Neural progenitor cell (in vitro differentiated cells): Measurements from ENCODE around the gene MCM3. TPM values are rescaled to one million over a fixed set of nuclear protein-coding genes. Genes with fewer than 3 reads are reported as not detected.

Source experiments
- DNase-seq: peaks from one replicate; pipeline ENCODE4 v3.0.0-alpha.2; 2016; ENCODE audit warnings: low spot score
- H2AFZ ChIP-seq: fragments of 200-600 bp; sonication (generic); replicated peaks from 2 replicates; pipeline ENCODE4 v1.6.1; 2016; ENCODE audit warnings: antibody characterized with exemption
- H3F3A ChIP-seq: fragments of 200-600 bp; sonication (generic); 2 replicates; pipeline ENCODE4 v1.6.1; 2016; ENCODE audit warnings: antibody characterized with exemption, low read depth
- H3K27ac ChIP-seq: fragments of 200-600 bp; sonication (generic); 2 replicates; pipeline ENCODE4 v1.5.1; 2016; ENCODE audit warnings: mild to moderate bottlenecking
- H3K27me3 ChIP-seq: fragments of 200-600 bp; sonication (generic); 2 replicates; pipeline ENCODE4 v1.6.1; 2016; ENCODE audit warnings: mild to moderate bottlenecking, moderate library complexity
- H3K36me3 ChIP-seq: fragments of 200-600 bp; sonication (generic); 2 replicates; pipeline ENCODE4 v1.5.1; 2016
- H3K4me1 ChIP-seq: fragments of 200-600 bp; sonication (generic); 2 replicates; pipeline ENCODE4 v1.6.1; 2016; ENCODE audit warnings: mixed run types
- H3K4me2 ChIP-seq: fragments of 200-600 bp; sonication (generic); 2 replicates; pipeline ENCODE4 v1.6.1; 2016
- H3K4me3 ChIP-seq: fragments of 200-600 bp; sonication (generic); 2 replicates; pipeline ENCODE4 v1.5.1; 2016
- H3K79me2 ChIP-seq: fragments of 200-600 bp; sonication (generic); 2 replicates; pipeline ENCODE4 v1.6.1; 2016; ENCODE audit warnings: low read depth
- H3K9ac ChIP-seq: fragments of 200-600 bp; sonication (generic); 2 replicates; pipeline ENCODE4 v1.6.1; 2016
- H3K9me3 ChIP-seq: fragments of 200-600 bp; sonication (generic); 2 replicates; pipeline ENCODE4 v1.5.1; 2016; ENCODE audit warnings: low read depth
- H4K20me1 ChIP-seq: fragments of 200-600 bp; sonication (generic); 2 replicates; pipeline ENCODE4 v1.6.1; 2016; ENCODE audit warnings: low read depth
- H3K27ac Mint-ChIP-seq: 3 replicates; pipeline ENCODE4 v1.8.0; 2021; ENCODE audit warnings: mixed read lengths
- H3K27me3 Mint-ChIP-seq: 2 replicates; pipeline ENCODE4 v1.8.0; 2022; ENCODE audit warnings: low read depth, mild to moderate bottlenecking, inconsistent platforms, moderate library complexity, mixed read lengths; ENCODE audit not compliant: insufficient read depth
- H3K36me3 Mint-ChIP-seq: 3 replicates; pipeline ENCODE4 v1.8.0; 2021; ENCODE audit warnings: mixed read lengths
- H3K4me1 Mint-ChIP-seq: 3 replicates; pipeline ENCODE4 v1.8.0; 2021; ENCODE audit warnings: mixed read lengths
- H3K4me3 Mint-ChIP-seq: 3 replicates; pipeline ENCODE4 v1.8.0; 2021; ENCODE audit warnings: mild to moderate bottlenecking, moderate library complexity, mixed read lengths
- H3K9me3 Mint-ChIP-seq: 3 replicates; pipeline ENCODE4 v1.8.0; 2020; ENCODE audit warnings: mixed read lengths
- CTCF ChIP-seq: fragments of 200-600 bp; sonication (generic); IDR thresholded peaks from 2 replicates; pipeline ENCODE4 v1.5.1; 2017; ENCODE audit warnings: antibody characterized with exemption, mild to moderate bottlenecking
- EZH2 ChIP-seq: fragments of 200-600 bp; sonication (generic); IDR thresholded peaks from 2 replicates; pipeline ENCODE4 v1.6.1; 2017; ENCODE audit warnings: antibody characterized with exemption, mild to moderate bottlenecking, moderate library complexity
- EZH2phosphoT487 ChIP-seq: fragments of 200-600 bp; sonication (generic); IDR thresholded peaks from 2 replicates; pipeline ENCODE4 v1.6.1; 2017; ENCODE audit warnings: antibody characterized with exemption
- total RNA-seq: library from RNA; depleted of rRNA; stranded (reverse); fragments of >200 nt; gene quantifications from 2 replicates; pipeline ENCODE4 v1.2.3, GENCODE V29; 2015; ENCODE audit warnings: low replicate concordance

Gene MCM3
- total RNA-seq, 1 donor from 2014 or later, result 224 TPM

DNA sequence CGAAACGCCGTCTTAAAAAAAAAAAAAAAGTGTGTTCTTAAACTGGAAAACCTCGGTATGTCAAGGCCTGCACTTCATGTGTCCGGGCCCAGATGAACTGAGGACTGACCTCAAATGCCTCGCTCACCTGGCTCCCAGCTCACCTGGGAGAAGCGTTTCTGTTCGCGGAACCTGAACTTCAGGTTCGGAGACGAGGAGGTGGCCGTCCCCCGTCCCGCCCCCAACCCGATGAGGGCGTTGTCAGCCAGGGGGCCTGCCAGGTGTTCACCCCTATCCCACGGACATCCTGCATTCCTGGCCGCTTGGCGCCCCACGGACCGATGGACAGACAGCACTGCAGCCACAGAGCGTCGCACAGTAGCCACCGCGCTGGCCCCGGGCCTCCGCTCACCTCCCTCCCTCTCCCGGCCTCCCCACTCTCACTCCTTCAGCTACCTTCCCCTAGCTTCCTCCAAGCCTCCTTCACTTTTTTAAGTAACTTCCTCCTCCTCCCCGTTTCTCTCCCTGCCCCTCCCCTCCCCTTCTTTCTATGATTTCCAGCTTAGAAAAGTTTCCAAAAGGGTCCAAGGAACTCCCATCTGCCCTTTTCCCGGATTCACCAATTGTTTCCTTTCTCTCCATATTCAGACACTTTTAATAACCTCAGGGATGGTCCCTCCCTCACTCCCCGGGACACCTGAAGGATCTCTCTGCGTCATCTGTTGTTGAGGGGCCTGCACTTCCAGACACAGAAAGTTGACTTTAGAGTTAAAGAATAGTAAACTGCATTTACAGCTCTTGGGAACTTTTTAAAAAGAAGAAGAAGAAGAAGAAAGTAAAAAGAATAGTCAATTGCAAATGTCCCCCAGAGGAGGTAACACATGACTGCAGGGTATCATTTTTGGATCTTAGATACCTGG lies 22.7 kb upstream of the MCM3 start:
- H3K36me3 ChIP-seq, result no peaks in the 10 kb centered on the region
- no peak overlapping the region for H3K4me3 Mint-ChIP-seq
- peaks cover 38% of the 10 kb centered on the region for H3K4me1 Mint-ChIP-seq
- DNase-seq, result no peak
- H3K4me1 ChIP-seq, result peaks cover 5% of the 10 kb centered on the region
- no peaks in the 10 kb centered on the region for H3F3A ChIP-seq
- no peak overlapping the region for H3K9ac ChIP-seq
- H3K36me3 Mint-ChIP-seq, result no peaks in the 10 kb centered on the region
- TF ChIP-seq CTCF (no peak), EZH2 (no peak), EZH2phosphoT487 (no peak)
- no peak overlapping the region for H3K27ac ChIP-seq
- peak overlapping the region; percentile 47 for H3K27ac Mint-ChIP-seq
- H3K27me3 Mint-ChIP-seq, result peaks cover 4% of the 10 kb centered on the region
- H3K4me2 ChIP-seq, result peak overlapping the region; percentile 54
- H3K27me3 ChIP-seq, result peaks cover 19% of the 10 kb centered on the region
- no peaks in the 10 kb centered on the region for H3K9me3 ChIP-seq
- no peaks in the 10 kb centered on the region for H4K20me1 ChIP-seq
- H2AFZ ChIP-seq, result peak overlapping the region; percentile 34
- H3K9me3 Mint-ChIP-seq, result peaks cover 10% of the 10 kb centered on the region
- H3K79me2 ChIP-seq, result no peaks in the 10 kb centered on the region
- H3K4me3 ChIP-seq, result peak overlapping the region; percentile 1

DNA sequence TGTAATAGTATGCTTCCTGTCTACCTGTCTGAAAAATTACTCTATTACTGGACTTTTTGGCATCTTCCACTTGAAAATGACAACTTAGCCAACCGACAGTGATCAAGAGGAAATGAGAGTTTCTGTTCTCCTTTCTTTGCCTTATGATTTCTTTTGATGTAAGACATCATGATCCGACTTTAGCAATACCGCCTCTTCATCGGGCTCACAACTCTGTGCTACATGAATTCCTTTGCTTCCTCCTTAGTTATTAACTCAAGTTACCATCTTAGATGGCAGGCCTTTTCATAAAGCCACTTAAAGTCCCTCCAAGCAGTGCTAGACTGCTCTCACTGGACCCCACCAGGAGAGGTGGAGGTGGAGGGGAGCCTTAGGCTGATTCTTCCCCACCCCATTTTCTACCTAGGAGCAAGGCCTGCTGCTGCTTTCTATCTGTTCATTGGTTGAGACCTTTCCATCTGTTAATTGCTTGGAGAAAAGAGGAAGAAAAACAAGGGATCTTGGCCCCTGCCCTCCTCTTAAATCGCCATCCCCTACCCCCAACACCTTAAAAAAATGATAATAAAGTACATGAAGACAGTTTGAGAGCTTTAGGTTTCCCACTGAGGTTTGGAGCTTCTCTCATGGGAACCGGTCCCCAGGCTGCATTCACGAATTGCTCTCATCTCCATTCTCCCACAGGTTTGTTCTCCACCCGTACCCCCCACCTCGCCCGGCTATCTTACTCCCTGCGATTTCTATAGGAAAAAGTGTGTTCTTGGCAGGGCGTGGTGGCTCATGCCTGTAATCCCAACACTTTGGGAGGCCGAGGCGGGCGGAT lies 21.6 kb upstream of the MCM3 start:
- DNase-seq, result no peak
- no peak overlapping the region for H3K27ac Mint-ChIP-seq
- H3K4me3 Mint-ChIP-seq, result peak overlapping the region; percentile 23

DNA sequence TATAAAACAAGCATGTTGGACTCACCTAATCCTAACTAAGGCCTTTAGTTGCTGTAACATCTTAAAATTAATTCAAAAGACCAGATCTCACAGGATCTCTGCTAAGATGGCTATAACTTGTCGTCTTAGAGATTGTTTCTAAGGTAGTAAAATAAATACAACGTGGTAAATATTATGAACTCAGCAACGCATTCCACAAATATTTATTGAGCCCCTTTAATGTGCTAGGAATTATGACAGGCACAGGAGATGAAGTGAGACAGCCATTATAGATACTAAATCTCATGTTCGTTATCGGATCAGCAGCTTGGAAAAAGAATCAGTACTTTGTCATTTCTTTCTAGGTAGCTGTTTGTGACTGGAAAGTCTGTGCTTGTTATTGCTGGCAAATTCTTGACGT lies 20.9 kb upstream of the MCM3 start:
- H4K20me1 ChIP-seq, result no peaks in the 10 kb centered on the region
- H3K36me3 ChIP-seq, result no peaks in the 10 kb centered on the region
- Mint-ChIP-seq H3K4me3 (no peak overlapping the region), H3K27me3 (peaks cover 12% of the 10 kb centered on the region), H3K9me3 (peaks cover 23% of the 10 kb centered on the region), H3K4me1 (peaks cover 44% of the 10 kb centered on the region), H3K36me3 (no peaks in the 10 kb centered on the region), H3K27ac (peak overlapping the region; percentile 26)
- no peak overlapping the region for H2AFZ ChIP-seq
- H3F3A ChIP-seq, result no peaks in the 10 kb centered on the region
- no peak for DNase-seq
- H3K9me3 ChIP-seq, result no peaks in the 10 kb centered on the region
- H3K9ac ChIP-seq, result no peak overlapping the region
- H3K4me3 ChIP-seq, result no peak overlapping the region
- no peak overlapping the region for H3K4me2 ChIP-seq
- peaks cover 19% of the 10 kb centered on the region for H3K27me3 ChIP-seq
- H3K79me2 ChIP-seq, result no peaks in the 10 kb centered on the region
- peaks cover 11% of the 10 kb centered on the region for H3K4me1 ChIP-seq
- TF ChIP-seq EZH2 (no peak), CTCF (no peak), EZH2phosphoT487 (no peak)
- no peak overlapping the region for H3K27ac ChIP-seq

More for the DNA sequence above, 21.6 kb upstream of the MCM3 start:
- Histone ChIP-seq H3K9ac (no peak overlapping the region), H3K4me2 (no peak overlapping the region), H3K27me3 (peaks cover 19% of the 10 kb centered on the region), H3K4me1 (peaks cover 7% of the 10 kb centered on the region), H3K36me3 (no peaks in the 10 kb centered on the region), H3K9me3 (no peaks in the 10 kb centered on the region), H4K20me1 (no peaks in the 10 kb centered on the region), H3K79me2 (no peaks in the 10 kb centered on the region), H3K27ac (no peak overlapping the region), H3K4me3 (no peak overlapping the region), H2AFZ (no peak overlapping the region), H3F3A (no peaks in the 10 kb centered on the region)
- peaks cover 41% of the 10 kb centered on the region for H3K4me1 Mint-ChIP-seq
- H3K36me3 Mint-ChIP-seq, result no peaks in the 10 kb centered on the region
- peaks cover 8% of the 10 kb centered on the region for H3K27me3 Mint-ChIP-seq
- H3K9me3 Mint-ChIP-seq, result peaks cover 15% of the 10 kb centered on the region
- TF ChIP-seq CTCF (no peak), EZH2 (no peak), EZH2phosphoT487 (no peak)
